NCI-H82 treated with DMSO at 0.1 percent for 48 hours (cell line): ENCODE measurements around the gene PPOX.

Experiments used
- DNase-seq: peaks from one replicate; lab custom pipeline; 2025; ENCODE audit not compliant: unreplicated experiment; lab: John Stamatoyannopoulos, UW

Gene PPOX

DNA sequence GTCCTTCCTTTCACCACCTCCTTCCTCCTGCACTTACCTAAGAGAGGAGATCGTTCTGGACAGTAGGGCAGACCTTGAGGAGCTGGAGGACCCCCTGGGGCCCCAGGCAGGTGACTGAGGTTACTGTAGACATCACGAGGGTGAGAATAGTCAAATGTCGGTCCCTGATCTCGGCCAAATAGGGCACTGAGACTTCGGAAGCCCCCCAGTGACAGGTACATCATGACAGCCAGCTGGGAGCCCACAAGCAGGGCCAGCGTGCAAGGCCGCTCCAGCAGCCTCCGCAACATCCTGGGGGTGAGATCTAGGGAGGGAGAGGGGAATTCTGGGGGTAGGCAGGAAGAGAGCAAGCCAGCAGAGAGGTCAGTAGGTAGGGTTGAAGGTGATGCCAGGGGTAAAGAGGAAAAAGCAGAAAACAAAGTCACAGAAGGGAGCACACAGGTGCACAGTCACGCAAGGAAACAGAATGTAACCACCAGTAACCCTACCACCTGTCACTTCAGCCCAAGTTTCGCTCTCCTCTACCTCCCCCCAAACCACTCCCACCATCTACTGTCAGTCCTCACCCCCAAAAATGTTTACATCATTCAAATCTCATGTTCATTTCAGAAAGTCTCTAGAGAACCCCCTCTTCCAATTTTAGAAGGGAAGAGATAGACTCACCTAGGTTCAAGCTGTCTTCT is 9.7 kb downstream of the PPOX start:
- DNase-seq, result no peak

- no peak for DNase-seq
These were observed 10.4 kb downstream of the PPOX start for GRCh38 chr1:161176468-161177111.

GRCh38 chr1:161177112-161177935 is 11.1 kb downstream of the PPOX start, which contains the start of gene B4GALT3:
B4GALT3 (minus strand) TSS chr1:161177507; CDS start chr1:161176060, 1,447 bp downstream.
- DNase-seq, result peak; percentile 86

DNA sequence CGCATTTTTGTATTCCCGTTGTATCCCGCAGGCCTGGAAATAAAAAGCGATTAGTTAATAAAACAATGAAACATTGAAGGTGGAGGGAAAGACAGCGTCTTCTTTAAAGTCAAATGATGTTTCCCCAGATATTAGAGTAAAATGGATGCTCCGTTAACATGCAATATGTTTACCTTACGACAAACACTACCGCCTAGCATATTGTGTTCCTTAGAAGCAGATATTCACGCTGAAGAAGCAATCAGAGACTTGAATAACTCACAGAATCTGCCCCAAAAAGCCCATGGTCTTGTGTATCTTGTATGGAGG is 11.7 kb downstream of the PPOX start:
- DNase-seq, result no peak

DNA sequence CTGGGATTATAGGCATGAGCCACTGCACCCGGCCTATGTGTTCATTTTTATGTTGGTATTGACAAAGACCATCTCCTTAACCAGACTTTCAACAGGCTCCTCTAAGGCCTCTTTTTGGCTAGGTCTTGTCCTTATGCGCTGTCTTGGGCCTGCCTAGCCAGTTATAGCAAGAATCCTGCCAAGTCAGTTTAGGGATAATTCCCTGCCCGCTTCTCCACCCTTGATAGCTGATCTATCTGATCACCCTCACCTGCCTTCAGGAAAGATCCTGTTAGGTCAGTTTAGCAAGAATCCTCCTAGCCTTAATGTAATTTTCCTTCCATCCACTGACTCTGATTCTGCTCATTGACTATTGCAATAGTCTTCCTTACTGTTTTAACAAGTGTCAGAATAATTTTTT is 13.5 kb downstream of the PPOX start:
- DNase-seq, result no peak

DNA sequence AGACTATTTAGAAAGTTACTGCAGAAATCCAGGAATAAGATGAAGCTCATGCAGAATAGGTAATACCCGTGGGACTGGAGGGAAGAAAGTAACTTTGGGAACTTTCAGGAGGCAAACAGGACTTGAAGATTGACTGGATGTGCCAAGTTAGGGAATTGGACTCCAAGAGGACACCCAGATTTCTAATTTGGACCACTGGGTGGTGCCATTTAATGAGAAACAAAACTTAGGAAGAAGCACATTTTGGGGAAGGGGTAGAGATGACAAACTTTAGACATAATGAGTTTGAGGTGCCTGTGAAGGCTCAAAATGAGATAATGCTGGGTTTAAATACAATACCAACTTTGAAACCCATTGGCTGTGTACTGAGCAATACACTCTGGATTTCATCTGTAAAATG is 14.4 kb downstream of the PPOX start:
- DNase-seq, result no peak

- DNase-seq, result no peak
These were observed 16.0 kb downstream of the PPOX start for GRCh38 chr1:161182214-161182613.

GRCh38 chr1:161185282-161185682 is 19.1 kb downstream of the PPOX start:
- peak; percentile 99 for DNase-seq

- no peak for DNase-seq
These were observed 19.6 kb downstream of the PPOX start for GRCh38 chr1:161185732-161186311.

DNA sequence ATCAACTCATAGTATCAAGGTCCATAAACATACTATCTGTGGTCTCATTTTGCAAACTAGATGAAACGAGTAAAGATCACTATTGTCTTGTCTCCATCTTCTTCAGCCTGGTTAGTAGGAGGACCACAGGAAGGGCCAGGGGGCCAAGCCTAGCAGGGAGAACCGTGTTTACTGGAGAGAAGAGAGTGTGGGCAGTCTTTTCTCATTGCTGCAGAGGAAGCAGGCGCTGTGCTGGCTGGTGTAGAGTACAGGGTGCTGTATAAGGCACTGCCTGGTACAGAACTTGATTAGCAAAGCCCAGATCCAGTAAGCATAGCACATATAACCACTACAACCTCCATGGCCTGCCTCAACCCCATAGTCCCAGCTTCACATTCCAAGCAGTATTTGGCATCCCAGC is 21.1 kb downstream of the PPOX start:
- DNase-seq, result no peak

DNA sequence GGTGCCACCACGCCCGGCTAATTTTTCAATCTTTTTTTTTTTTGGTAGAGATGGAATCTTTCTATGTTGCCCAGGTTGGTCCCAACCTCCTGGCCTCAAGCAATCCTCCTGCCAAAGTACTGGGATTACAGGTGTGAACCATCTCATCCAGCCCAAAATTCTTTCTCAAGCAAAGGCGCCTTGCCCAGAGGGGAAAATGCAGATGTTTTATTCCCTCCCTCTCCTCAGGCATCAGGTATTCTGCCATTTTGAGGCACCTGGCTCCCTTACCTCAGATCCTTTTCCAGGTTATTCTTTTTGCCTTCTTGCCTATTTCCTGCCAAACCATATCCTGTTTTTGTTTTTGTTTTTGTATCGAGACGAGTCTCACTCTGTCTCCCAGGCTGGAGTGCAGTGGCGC is 22.2 kb downstream of the PPOX start:
- DNase-seq, result no peak

- DNase-seq, result no peak
These were observed 22.8 kb downstream of the PPOX start for GRCh38 chr1:161189036-161189435.

GRCh38 chr1:161190962-161191521 is 24.8 kb downstream of the PPOX start:
- no peak for DNase-seq

GRCh38 chr1:161191971-161192370 is 25.7 kb downstream of the PPOX start:
- no peak for DNase-seq

DNA sequence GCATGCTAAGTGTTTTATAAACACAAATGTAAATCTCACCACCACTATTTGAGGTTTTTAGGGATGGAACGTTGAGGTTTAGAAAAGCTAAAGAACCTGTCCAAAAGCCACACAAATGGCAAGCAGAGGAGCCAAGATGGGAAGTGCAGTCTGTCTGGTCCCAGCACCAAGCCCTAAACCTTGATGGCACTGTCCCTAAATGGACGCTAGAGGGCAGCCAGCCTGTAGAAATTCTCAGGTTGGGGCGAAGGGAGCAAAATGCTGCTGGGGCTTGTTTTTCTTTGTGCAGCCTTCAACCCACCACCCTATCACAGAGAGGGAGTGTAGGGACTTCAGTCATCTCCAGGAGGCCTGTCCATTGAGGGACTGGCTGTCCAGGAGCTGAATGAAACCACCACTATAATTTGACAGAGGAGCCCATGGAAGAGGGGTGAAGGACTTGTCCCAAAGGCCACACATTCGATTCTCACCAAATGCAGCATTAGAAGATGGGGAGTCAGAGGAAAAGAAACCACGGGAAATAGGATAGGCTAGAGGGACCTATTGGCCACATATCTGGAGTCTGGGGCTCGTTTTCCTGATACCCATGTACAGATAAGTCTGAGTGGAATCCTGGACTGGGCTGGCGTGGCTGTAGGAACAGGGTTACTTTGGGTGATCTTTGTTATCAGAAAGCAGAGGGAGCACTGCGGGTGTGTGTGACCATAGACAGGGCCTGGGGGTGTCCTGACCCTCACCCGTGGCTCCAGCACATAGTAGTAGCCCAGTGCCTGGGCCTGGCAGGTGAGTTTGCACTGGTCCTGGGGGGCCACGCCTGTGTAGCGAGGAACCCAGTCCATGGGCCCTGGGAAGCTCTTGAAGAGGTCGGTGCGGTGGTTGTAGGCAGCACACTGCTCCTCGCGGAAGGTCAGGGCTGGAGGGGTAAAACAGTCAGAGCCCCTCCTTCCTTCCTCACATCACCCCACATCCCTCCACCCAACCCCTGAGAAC is 26.5 kb downstream of the PPOX start:
- peak; percentile 77 for DNase-seq

DNA sequence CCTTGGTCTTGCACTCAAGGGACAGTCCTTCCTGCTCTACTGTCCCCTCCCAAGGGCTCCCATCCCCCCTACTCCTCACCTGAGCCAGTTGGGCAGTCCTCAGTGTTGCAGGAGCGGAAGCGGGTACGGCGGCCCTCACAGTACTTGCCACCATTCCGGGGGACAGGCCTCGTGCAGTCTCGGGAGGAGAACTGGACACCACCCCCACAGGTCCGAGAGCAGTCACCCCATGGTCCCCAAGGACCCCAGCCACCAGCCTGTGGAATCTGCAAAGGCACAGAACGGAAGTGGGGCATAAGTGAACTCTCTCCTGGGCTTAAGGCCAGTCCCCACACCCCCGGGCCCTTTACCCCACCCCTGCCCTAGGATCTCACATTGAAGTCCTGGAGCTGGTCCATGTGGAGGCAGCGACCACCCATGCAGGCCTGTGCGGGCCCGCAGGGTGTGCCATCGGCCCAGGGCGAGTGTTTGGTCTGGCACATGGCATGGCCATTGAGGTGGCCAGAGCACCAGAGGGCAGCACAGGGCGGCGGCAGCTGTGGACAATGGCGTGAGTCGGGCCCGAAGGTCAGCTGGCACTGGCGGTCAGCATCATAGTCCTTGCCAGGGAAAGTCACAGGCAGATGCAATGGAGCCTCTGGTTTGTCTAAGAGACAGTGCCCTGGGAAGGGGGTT is 27.5 kb downstream of the PPOX start:
- no peak for DNase-seq

- DNase-seq, result no peak
These were observed 28.9 kb downstream of the PPOX start for GRCh38 chr1:161195171-161195570.

DNA sequence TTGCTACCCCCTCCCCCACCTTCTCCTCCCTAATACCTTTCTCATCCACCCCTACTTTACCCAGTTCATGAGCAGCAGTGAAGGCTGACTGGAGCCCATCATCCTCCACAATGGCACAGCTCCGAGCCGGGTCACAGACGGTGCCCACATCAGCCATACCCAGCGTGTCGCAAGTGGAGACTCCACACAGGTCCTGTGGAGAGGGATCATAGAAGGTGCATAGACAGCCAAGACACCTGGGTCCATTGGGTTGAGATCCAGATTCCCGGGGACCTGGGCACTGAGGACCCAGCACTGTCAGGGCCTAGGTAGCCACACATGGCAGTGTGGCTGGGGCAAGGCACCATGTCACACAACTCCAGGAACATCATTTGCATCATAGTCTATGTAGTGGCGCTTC is 29.9 kb downstream of the PPOX start:
- DNase-seq, result no peak

GRCh38 chr1:161196521-161197451 is 30.6 kb downstream of the PPOX start:
- DNase-seq, result peak; percentile 90
